Left forelimb (tissue), 1 donor: ENCODE results near the gene COPS6.

Source experiments
- DNase-seq: peaks from one replicate; pipeline ENCODE4 v3.0.0-alpha.2; 2018; ENCODE audit warnings: low spot score

COPS6 gene

DNA sequence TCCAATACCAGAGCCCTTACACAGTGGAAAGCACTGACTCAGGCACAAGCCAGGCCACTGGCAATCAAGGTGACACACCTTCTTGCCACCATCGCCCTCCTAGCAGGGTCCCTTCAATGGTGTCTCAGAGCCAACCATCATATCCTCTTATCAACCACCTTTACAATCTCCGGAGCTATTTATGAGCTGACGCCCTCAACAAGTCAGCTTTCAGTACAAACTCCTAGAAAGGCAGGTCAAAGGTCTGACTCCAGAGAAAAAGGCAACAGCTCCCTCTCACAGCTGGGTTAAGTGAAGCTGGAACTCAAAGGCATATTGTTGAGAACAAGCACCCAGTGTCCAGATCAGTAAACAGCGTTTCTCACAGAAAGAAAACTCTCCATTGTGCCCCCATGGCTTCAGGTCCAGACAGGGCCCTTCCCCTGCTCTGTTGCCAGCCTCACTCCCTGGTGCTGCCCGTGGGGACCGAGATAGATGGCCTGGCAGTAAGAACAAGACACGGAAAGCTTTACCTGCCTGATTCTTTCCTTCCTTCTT is 9.7 kb upstream of the COPS6 start:
- DNase-seq = no peak

DNA sequence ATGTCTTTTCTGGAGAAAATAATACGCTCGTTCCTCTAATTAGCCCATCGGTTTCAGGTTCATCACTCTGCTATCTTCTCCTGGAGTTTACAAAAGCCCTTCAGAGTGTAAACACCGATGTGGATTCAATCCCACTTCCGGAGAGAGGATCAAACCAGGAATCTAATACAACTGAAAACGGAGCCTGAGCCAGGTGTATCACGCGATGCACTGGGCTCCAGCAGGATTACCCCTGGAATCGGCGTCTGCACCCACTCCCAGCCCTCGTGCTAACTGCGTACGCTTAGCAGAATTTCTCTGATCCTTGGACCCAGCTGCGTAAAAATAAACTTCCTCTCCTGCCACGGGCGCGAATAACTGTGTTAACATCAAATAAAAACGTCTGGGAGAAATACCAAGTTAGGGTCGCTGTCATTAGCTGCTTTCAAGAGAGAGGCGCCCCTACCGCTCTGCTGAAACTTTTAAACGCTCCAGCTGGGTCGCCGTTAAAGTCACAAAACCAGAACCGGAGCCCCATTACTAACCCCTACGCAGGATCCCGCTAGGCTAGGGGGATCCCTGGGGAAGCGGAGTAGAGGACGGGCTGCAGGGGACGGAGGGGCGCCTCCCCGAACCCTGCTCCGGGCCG is 7.7 kb upstream of the COPS6 start:
- no peak for DNase-seq

DNA sequence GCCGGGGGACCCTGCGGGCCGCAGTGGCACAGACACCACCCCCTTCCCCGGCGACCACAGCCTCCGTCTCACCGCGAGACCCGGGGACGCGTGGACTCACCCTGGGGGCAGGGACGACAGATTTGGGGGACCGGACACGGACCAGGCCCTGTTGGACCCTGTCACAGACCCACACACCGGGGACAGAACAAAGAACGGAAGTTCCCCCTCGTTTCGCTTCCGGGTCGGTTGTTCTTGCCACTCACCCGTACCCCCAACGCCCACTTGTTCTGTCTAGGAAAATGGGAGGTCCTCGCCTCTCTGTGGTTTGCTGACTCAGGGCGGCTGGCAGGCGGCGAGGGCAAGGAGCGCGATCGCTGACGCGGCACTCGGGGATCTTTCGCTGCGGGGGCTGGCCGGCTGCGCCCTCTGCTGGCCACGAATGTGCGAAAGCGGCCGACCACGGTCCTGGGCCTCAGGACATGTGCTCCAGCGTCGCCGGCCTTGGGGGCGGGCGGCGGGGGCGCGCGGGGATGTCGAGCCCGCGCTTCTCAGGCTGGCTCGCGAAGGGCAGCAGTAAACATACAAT is 7.2 kb upstream of the COPS6 start, which contains the start of gene ZNF3:
ZNF3 (minus strand) TSS at position 189 of the 568 bp plus-strand sequence. CDS start 4,366 bp downstream, outside the sequence.
- peak; percentile 98 for DNase-seq

DNA sequence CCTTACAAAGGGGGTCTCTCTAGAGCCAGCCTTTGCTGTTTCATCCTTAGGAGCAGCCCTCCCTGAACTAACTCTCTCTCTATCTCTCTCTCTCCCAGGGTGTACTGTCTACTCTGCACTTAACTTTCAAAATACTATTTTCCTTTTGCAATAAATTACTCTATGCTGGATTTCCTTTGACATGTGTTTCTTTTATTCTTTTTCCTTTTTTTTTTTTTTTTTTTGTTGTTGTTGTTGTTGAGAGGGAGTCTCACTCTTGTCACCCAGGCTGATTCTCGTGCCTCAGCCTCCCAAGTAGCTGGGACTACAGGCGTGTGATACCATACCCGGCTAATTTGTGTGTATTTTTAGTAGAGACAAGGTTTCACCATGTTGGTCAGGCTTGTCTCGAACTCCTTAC is 5.8 kb upstream of the COPS6 start:
- no peak for DNase-seq

DNA sequence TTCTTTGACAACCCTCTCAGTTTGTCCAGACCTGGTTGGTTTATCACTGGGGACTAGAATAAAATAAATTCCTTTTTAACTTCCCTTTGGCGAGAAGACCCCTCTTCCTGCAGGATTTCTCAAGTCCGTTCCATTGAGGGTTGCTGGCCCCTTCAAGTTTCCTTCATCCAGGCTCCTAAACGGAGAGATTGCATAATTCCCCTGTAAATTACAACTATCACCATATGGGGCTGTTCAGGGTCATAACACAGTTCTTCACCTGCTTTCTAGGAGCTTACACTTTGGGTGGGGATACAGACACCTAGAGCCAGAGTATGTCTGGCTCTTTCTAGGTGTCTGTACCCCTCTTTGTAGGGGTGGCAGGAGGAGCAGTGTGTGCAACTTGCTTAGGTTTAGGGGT is 3.3 kb upstream of the COPS6 start:
- DNase-seq = no peak

DNA sequence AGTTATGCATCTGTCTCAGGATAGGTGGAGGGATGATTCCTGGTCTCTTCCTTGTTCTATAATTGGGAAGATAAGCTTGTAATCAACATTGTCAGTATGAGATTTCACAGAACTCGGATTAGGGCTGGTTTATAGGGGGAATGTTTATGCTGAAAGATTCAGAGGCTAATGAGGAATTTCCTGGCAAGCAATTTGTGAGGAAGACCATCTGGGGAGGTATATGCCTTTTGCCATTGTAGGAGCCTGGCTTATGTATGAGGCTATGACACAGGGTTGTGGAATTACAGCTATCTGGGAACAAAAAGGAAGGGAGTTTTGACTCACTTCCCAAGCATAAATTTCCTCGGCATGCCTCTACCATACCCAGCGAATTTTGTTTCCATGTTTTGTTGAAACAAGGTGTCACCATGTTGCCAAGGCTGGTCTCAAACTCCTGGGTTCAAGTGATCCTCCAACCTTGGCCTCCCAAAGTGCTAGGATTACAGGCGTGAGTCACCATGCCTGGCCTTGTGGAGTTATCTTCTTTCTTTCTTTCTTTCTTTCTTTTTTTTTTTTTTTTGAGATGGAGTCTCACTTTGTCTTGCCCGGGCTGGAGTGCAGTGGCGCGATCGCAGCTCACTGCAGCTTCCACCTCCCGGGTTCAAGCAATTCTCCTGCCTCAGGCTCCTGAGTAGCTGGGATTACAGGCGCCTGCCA is 1.6 kb upstream of the COPS6 start:
- DNase-seq = no peak

DNA sequence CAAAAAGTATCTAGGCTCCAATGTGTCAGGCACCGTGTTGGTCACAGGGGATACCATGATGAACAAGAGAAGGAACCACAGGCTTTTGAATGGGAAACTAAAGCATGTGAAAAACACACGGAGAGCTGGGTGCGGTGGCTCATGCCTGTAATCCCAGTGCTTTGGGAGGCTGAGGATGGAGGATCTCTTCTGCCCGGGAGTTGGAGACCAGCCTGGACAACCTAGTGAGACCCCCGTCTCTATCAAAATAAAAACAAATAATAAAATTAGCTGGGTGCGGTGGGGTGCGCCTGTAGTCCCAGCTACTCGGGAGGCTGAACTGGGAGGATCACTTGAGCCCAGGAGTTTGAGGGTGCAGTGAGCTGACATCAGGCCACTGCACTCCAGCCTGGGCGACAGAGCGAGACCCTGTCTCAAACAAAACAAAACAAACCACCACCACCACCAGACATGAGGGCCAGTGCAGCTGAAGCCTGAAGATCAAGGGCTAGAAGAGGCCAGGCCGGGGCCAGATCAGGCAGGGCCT is 611 bp upstream of the COPS6 start:
- DNase-seq = no peak

DNA sequence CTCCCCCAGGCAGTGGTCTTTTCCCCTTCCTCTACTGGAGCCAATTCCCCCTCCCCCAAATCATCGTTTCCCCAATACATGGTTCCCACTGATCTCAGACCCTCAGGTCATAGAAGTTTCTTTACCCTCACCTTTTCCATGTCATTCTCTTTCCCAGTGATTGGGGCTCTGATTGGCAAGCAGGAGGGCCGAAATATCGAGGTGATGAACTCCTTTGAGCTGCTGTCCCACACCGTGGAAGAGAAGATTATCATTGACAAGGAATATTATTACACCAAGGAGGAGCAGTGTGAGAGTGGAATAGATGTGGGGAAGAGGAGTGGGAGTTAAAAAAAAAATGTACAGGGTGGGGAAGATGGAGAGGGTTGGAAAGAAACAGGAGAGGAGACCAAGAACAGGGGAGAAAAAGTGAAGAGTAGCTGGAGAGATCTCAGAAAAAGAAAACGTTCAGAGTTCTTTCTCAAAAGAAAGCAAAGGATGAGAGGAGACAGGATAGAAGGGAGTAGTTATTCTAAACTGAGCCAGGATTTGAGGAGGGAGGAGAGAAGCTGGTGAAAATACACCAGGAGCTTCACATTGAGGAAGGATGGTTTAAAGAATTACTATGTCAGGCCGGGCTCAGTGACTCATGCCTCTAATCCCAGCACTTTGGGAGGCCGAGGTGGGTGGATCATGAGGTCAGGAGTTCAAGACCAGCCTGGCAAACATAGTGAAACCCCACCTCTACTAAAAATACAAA is 858 bp downstream of the COPS6 start:
- no peak for DNase-seq

DNA sequence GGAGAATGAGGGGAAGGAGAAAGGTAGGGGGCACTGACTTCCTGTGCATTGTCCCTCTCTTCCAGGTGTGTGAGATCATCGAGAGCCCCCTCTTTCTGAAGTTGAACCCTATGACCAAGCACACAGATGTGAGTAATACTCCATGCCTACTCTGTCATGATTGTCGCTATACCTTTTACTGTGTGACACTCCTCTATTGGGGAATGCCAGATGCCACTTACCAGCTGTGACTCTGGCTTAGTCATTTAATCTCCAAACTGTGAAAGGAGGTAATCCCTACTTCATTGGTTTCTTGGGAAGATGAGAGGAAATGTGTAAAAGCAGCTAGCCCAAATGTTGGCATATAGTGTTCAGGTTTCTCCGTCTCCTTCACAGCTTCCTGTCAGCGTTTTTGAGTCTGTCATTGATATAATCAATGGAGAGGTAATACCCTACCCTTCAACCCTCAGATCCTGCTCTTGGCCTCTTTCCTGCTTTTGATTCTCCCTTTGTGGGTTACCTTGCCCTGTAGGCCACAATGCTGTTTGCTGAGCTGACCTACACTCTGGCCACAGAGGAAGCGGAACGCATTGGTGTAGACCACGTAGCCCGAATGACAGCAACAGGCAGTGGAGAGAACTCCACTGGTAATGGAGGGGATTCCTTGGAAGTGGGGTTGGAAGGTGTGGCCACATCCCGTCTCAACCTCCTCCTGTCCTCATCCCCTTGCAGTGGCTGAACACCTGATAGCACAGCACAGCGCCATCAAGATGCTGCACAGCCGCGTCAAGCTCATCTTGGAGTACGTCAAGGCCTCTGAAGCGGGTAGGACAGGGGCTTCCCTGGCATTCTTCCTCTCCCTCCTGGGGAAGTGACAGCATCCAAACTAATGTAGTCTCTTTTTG is 2.0 kb downstream of the COPS6 start:
- no peak for DNase-seq

DNA sequence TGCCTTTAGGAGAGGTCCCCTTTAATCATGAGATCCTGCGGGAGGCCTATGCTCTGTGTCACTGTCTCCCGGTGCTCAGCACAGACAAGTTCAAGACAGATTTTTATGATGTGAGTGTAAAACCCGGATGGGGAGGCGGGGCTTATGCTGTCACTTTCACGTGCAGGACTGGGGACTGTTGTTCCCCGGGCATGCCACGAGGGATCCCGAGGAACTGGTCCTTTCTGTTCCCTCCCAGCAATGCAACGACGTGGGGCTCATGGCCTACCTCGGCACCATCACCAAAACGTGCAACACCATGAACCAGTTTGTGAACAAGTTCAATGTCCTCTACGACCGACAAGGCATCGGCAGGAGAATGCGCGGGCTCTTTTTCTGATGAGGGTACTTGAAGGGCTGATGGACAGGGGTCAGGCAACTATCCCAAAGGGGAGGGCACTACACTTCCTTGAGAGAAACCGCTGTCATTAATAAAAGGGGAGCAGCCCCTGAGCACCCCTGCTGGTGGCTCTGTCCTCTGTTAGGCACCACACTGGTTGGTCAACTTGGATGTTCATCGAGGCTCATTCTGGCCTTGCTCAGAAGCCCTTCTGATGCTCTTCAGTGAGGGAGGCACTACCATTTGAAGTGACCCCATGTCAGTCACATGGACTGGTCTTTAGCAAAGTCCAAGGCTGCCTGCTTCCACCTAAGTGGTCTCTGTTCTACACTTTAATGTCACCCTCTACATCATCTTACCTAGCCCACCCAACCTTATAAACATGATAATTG is 2.8 kb downstream of the COPS6 start:
- DNase-seq = no peak

DNA sequence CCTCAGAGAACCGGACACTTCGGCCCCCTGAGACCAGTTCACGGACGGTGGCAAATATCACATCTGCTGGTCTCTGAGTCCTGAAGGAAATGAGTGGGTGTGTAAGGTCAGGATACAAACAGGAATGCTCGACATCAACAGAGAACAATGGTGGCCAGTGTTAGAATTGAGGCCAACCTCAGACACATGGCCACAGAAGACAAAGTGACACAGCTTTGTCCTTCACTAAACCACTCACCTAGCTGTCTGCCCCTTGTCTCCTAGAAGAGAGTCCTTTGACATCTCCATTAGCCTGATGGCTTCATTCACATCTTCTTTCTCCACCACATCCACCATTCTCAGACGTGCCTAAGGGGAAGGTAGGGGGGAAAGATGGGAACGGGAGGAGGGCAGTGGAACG is 4.3 kb downstream of the COPS6 start:
- DNase-seq = no peak

DNA sequence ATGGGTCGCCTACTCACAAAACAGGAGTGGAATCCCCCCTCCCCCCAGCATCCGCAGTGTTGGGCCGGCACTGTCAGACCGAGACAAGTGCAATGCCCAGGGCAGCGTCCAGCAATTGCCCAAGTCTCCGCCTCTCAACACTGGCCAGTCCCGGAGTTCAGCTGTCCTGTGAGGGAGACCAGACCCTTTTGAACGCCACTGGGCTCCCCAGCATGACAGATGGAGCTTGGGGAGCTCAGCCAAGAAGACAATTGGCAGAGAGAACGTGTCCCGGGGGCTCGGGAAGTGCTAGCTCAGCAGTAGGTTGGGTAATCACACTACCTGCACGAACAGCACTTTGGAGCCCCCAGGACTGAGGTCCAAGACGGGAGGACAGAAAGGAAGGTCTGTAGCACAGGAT is 4.7 kb downstream of the COPS6 start:
- no peak for DNase-seq

DNA sequence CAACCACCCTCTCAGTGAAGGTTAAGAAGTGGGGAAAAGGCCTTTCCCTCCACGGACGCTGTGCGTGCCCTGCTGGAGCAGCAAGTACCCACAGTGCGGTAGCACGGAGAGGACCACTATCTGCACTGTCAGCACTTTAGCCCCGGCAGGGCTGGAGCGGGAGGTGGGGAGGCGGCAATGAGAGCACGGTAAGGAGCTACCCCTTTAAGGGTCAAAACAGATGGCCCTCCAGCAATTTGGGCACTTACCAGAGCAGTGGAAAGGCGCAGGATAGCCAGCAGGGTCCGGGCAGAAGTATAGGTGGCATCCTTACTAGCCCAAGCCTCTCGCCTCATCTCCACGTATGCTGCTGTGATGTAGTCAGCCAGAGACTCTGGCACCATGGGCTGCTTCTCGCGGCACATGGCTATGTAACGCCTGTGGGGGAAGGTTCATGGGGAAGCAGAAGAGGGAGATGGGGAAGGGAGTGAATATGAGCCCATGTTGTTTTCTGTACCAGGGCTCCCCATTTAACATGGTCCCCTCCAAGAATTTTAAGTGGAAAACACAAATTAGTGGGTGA is 5.2 kb downstream of the COPS6 start:
- DNase-seq = no peak

DNA sequence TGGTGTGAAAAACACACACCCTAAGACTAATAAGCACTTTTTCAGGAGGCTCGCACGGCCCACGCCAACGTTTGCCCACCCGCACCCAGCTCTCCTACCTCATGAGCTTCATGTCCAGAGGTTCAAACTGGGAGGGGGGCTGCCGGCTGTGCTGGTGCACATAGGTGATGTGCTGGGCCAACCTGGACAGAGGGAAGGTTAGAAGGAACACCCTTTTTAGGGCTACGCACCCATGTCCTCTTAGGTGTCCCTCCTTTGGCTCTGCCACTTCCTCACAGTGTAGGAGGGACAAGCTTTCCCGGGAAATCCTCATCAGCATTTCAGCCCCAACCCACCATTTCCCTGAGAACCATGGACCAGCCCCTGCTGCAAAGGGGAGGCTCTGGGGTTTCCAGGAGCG is 6.5 kb downstream of the COPS6 start:
- DNase-seq = no peak

DNA sequence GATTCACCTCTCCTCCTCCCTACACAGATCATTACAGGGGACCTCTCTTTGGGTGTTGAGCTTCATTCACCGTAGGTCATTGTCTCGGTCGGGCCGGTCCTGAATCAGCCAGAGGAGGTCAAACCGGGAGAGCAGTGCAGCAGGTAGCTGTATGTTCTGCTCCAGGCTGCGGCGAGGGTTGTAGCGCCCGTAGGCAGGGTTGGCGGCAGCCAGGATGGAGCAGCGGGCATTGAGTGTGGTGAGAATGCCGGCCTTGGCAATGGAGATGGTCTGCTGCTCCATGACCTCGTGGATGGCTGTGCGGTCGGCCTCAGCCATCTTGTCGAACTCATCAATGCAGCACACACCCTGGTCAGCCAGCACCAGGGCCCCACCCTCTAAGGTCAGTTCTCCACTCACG is 6.9 kb downstream of the COPS6 start:
- no peak for DNase-seq

DNA sequence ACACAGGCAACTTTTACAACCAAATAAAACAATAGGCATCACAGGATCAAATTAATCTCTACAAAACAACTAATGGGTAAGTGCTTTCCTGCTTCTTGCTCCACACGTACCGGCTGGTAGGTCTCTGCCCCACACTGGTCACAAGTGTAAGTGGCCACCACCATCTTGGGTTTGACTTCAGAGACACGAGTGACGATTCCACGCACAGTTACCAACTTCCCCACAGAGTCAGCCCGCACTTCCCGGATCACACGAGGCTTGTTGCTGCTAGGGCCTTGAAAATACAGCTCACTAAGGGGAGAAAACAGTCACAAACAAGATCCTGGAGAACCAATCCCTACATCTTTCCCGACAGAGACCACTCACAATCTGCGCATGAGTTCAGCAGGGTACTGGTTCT is 10.1 kb downstream of the COPS6 start:
- no peak for DNase-seq

DNA sequence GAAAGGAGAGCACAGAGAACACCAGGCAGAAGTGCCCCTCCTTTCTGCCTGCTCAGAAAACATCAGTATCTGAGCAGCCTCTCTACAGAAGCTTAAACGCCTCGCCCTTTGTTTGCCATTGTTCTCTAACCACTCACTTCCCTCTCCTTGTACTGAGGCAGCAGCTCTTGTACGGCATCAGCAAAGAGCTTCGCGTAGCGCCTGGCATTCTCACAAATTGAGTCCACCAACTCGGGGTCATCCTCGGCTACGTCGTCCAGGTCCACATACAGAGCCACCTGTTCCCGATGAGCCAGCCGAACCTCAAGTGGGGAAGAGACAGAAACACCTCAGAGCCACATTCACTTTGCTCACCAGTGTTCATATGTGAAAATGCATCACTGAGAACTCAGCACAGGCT is 10.7 kb downstream of the COPS6 start:
- DNase-seq = no peak

DNA sequence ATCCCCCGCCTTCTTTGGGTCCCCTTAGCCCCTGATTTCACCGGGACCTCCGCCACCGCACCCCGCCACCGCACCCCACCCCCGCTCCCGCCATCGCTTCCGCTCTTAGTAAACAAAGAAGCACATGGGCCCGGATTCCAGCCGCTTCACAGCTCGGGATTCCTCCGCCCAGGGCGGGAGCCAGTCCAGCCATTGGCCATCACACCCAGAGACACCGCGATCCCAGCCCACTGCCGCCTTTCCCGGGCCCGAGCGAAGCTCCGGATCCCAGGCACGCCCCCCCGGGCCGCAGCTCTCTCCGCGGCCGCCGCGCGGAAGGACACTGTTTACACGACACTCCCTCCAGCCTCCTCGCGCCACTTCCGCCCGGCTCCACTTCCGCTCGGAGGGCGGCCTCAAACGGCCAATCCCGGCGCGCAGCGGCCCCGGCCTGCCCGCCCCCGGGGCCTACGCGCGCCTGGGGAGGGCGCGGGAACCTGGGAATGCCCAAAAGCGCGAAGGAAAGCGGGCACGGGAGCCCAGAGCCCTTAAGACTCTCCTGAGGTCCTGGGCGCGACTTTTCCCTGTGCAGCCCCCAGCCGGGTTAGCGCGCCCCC is 11.7 kb downstream of the COPS6 start:
- DNase-seq = peak; percentile 98

DNA sequence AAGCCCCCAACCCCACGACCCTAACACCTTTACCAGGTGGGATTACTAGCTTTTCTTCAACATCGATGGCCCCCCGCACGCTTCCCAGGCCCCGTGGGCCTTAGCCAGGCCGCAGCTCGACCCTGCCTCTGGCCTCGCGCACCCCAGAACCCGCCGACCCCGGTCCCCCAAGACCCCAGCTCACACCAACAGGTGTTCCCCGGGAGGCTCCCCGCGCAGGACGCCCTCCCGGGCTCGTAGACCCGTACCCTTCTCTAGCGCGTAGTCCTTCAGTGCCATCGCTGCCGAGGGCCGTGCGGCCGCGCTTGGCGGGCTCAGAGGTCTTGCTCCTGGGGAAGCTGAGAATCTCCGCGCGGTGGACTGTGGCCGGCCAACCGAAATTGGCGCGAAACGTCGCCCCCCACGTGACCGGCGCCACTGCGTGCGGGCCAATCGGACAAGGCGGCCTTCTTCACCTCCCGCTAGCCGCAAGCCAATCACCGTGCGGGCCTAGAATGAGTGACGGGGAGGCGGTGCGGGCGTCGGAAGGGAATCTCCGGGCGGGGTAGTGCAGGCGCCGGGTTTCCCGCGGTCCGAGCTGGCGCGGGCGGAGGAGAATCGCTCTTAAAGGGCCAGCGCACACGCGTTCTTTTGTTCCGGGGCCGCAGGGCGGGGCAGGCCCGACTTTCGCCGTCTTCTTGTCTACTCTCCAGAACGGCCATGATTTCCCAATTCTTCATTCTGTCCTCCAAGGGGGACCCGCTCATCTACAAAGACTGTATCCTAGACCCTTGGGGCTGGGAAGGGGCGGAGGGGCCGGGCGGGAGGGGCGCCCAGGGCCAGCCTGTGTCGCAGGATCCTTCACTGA is 12.5 kb downstream of the COPS6 start, which contains the start of the genes AP4M1 and MCM7:
AP4M1 (plus strand) TSS at position 628 of the 847 bp plus-strand sequence; CDS start at position 700, 72 bp downstream.
MCM7 (minus strand) TSS at position 382 of the 847 bp plus-strand sequence; CDS start at position 279, 103 bp downstream.
- DNase-seq = peak; percentile 99
